Renal cortical epithelial cell (primary cell): ENCODE data around the gene OPRL1. TPM values are rescaled to one million over a fixed set of nuclear protein-coding genes. Genes with fewer than 3 reads are reported as not detected.
"Not testable (repeated sequence)": the region's sequence is repeated elsewhere in the genome, so short reads cannot be mapped to it uniquely, and the experiment has no call there.

Source experiments
- DNase-seq: peaks from one replicate; pipeline ENCODE4 v3.0.0-alpha.2; 2011; ENCODE audit warnings: low read depth
- total RNA-seq: library from RNA; depleted of rRNA; stranded (reverse); fragments of >200 nt; gene quantifications from 2 replicates; pipeline ENCODE4 v1.2.3, GENCODE V29; 2014

The OPRL1 gene
- total RNA-seq, 1 donor from 2014 or later = 1.5 TPM

- DNase-seq = no peak
These were observed 35.5 kb downstream of the OPRL1 start for GRCh38 chr20:64115171-64115911.

DNA sequence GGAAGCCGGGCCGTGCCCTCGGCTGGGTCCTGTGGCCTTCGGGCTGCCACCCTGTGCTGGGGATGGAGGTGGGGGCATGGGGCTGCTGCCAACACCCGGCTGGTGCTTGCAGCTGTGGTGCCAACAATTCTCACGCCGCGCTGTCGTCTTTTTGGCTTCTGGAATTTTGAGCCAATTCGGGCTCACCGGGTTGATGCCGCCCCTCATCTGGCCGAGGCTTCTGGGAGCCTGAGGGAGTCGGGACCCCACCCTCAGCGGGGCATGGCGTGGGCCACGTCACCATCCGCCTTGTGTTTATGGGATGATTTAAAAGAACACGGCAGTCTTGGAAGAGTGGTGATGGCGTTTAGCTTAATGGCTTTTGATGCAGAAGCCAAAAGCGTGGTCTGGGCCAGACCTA lies 36.1 kb downstream of the OPRL1 start:
- DNase-seq = no peak

- DNase-seq = no peak
These were observed 36.9 kb downstream of the OPRL1 start for GRCh38 chr20:64116541-64117431.

DNA sequence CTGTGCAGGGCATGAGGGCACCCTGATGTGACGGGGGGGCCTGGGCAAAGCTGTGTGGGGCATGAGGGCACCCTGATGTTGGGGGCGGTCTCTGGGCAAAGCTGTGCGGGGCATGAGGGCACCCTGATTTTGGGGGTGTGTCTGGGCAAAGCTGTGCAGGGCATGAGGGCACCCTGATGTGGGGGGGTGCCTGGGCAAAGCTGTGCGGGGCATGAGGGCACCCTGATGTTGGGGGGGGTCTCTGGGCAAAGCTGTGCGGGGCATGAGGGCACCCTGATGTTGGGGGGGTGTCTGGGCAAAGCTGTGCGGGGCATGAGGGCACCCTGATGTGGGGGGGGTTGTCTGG lies 37.5 kb downstream of the OPRL1 start:
- not testable (repeated sequence) for DNase-seq

DNA sequence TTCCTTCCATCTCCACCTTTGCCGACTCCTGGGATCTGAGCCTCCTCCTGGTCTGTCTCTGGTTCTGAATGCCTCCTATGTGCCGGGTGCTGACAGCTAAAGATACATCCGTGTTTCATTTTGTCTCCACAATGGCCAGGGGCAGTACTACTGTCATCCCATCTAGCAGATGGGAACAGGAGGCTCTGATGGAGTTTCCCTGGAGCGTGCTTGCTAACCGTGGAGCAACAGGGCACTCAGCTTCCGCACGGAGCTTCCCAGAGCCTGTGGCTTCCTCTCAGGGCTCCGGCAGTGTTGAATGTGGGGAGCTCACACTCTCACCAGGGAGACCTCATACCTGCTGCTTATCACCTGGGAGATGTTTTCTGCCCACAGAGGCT lies 39.4 kb downstream of the OPRL1 start:
- no peak for DNase-seq

GRCh38 chr20:64119681-64120341 lies 39.9 kb downstream of the OPRL1 start:
- DNase-seq = no peak

GRCh38 chr20:64121586-64121985 lies 41.7 kb downstream of the OPRL1 start:
- no peak for DNase-seq

GRCh38 chr20:64122927-64123326 lies 43.0 kb downstream of the OPRL1 start:
- DNase-seq = not testable (repeated sequence)

GRCh38 chr20:64123517-64123916 lies 43.6 kb downstream of the OPRL1 start:
- DNase-seq = not testable (repeated sequence)

GRCh38 chr20:64129146-64129782 lies 49.4 kb downstream of the OPRL1 start:
- no peak for DNase-seq

DNA sequence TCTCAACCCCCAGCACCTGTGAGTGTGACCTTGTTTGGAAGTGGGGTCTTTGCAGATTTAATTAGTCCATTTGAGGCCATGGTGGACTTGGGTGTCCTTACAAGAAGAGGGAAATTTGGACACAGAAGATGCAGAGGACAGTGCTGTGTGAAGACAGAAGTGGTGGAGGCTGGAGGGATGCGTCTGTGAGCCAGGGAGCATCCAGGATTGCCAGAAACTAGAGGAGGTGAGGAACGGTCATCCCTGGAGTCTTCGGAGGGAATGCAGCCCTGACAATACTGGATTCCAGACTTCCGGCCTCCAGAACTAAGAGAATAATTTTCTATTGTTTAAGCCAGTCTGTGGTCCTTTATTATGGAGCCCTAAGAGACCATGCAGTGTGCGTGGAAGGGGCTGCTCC lies 50.4 kb downstream of the OPRL1 start:
- no peak for DNase-seq

GRCh38 chr20:64130876-64131275 lies 51.0 kb downstream of the OPRL1 start:
- no peak for DNase-seq

DNA sequence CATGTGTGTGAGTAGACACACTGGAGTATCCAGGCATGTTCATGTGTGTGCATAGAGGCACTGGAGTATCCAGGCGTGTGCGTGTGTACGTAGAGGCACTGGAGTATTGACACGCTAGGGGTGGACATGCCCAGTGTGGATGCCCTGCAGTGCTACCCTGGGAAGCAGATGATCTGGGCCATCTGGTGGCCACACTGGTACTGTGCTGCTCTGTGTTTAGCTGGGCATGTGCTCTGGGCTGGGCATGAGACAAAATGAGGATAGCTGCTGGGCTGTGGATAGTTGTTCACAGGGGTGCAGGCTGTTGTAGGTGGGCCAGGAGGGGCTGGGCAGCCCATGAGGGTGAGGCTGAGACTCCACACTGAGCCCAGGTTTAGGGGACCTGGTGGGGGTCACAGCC lies 51.5 kb downstream of the OPRL1 start:
- no peak for DNase-seq

GRCh38 chr20:64133951-64134407 lies 54.1 kb downstream of the OPRL1 start:
- no peak for DNase-seq

- not testable (repeated sequence) for DNase-seq
These were observed 54.9 kb downstream of the OPRL1 start for GRCh38 chr20:64134744-64135143.

DNA sequence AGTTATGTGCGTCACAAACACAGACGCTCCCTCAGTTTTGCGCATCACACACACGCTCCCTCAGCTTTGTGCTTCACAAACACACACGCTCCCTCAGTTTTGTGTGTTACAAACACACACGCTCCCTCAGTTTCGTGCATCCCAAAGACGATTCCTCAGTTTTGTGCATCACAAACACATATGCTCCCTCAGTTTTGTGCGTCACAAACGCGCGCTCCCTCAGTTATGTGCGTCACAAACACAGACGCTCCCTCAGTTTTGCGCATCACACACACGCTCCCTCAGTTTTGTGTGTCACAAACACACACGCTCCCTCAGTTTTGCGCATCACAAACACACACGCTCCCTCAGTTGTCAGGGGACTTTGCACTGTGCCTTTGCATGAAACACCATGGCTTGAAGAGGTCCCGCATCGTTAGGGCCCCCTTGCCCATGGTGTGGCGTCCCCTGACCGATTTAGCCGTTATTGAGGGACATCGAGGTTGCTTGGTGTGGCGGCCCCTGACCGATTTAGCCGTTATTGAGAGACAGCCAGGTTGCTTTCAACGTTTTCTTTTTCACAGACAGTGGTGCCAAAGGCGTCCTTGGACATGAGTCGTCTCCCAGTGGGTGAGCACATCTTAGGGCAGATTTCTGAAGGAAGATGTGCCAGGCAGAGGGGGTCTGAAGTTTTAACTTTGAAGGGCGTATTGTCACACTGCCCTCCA lies 56.3 kb downstream of the OPRL1 start:
- no peak for DNase-seq

- DNase-seq = no peak
These were observed 57.7 kb downstream of the OPRL1 start for GRCh38 chr20:64137598-64138031.

GRCh38 chr20:64138276-64138815 lies 58.5 kb downstream of the OPRL1 start:
- no peak for DNase-seq

DNA sequence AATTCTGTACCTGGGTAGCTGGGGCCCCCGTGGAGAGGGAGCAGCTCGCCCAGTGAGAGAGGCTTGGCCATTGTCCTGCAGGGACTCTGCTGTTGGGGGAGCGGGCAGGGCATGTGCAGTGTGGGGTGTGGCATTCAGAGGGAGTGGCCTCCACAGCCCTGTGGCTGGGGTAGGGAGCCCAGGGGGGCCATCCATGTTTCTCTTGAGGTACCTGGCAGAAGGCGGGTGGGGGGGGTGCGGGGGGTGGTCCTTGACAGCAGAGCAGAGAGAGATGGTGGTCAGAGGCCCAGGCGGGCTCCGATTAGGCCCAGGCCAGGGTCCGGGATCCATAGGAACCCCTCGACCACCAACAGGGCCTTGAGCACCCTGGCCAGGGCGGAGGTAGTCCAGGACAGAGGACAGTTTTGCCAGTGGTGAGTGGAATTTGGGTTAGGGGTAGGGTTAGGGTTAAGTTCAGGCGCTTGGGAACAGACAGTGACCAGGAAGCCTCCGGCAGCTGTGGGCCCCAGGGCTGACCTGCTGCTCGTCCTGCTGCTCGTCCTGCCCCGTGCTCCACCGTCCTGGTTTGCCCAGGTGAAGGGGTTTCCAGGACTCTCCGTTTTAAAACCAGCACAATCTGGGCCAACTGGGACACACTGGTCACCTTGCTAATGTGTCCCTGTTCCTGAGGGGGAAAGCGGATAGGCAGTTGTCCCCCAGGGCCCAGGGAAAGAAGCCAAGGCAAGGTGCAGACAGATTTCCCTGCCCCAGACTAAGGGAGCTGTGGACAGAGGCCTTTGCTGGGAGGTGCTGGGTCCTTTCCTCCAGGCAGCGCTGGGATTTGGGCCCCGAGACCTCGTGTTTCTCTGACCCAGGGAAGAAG lies 59.5 kb downstream of the OPRL1 start:
- no peak for DNase-seq
